ENCODE measurements around the gene DOCK4.

The DOCK4 gene

GRCh38 chr7:111872450-111873325 lies 333.5 kb downstream of the DOCK4 start:
- DNase-seq = no peak

- DNase-seq = no peak
Measured at GRCh38 chr7:111871283-111871682, 334.9 kb downstream of the DOCK4 start.

- DNase-seq = no peak
Measured at GRCh38 chr7:111869280-111869679, 336.9 kb downstream of the DOCK4 start.

GRCh38 chr7:111867348-111867931 lies 338.8 kb downstream of the DOCK4 start:
- DNase-seq = no peak

GRCh38 chr7:111866787-111867186 lies 339.4 kb downstream of the DOCK4 start:
- DNase-seq = no peak

GRCh38 chr7:111865430-111865829 lies 340.8 kb downstream of the DOCK4 start:
- no peak for DNase-seq

GRCh38 chr7:111864291-111864976 lies 341.8 kb downstream of the DOCK4 start:
- no peak for DNase-seq

GRCh38 chr7:111863269-111863668 lies 342.9 kb downstream of the DOCK4 start:
- DNase-seq = no peak

- no peak for DNase-seq
Measured at GRCh38 chr7:111860248-111860647, 346.0 kb downstream of the DOCK4 start.

GRCh38 chr7:111858331-111858730 lies 347.9 kb downstream of the DOCK4 start:
- no peak for DNase-seq

- no peak for DNase-seq
Measured at GRCh38 chr7:111855842-111856227, 350.4 kb downstream of the DOCK4 start.

GRCh38 chr7:111855161-111855841 lies 350.9 kb downstream of the DOCK4 start:
- no peak for DNase-seq

- no peak for DNase-seq
Measured at GRCh38 chr7:111853201-111853990, 352.8 kb downstream of the DOCK4 start.

- no peak for DNase-seq
Measured at GRCh38 chr7:111852081-111852480, 354.1 kb downstream of the DOCK4 start.

GRCh38 chr7:111846898-111847297 lies 359.3 kb downstream of the DOCK4 start:
- no peak for DNase-seq

GRCh38 chr7:111845853-111846252 lies 360.3 kb downstream of the DOCK4 start:
- DNase-seq = no peak

GRCh38 chr7:111844904-111845671 lies 361.1 kb downstream of the DOCK4 start:
- DNase-seq = no peak

- DNase-seq = no peak
Measured at GRCh38 chr7:111842491-111842890, 363.7 kb downstream of the DOCK4 start.

GRCh38 chr7:111841596-111842205 lies 364.5 kb downstream of the DOCK4 start:
- DNase-seq = no peak

GRCh38 chr7:111840528-111840927 lies 365.7 kb downstream of the DOCK4 start:
- no peak for DNase-seq

GRCh38 chr7:111839261-111839660 lies 366.9 kb downstream of the DOCK4 start:
- no peak for DNase-seq
